ENCODE measurements around the gene KRTAP10-1.
"Not testable (repeated sequence)": the region's sequence is repeated elsewhere in the genome, so short reads cannot be mapped to it uniquely, and the experiment has no call there.

Gene KRTAP10-1

GRCh38 chr21:44569861-44570517 is 30.0 kb upstream of the KRTAP10-1 start:
- no peak for DNase-seq (ENCODE audit: low spot score)

DNA sequence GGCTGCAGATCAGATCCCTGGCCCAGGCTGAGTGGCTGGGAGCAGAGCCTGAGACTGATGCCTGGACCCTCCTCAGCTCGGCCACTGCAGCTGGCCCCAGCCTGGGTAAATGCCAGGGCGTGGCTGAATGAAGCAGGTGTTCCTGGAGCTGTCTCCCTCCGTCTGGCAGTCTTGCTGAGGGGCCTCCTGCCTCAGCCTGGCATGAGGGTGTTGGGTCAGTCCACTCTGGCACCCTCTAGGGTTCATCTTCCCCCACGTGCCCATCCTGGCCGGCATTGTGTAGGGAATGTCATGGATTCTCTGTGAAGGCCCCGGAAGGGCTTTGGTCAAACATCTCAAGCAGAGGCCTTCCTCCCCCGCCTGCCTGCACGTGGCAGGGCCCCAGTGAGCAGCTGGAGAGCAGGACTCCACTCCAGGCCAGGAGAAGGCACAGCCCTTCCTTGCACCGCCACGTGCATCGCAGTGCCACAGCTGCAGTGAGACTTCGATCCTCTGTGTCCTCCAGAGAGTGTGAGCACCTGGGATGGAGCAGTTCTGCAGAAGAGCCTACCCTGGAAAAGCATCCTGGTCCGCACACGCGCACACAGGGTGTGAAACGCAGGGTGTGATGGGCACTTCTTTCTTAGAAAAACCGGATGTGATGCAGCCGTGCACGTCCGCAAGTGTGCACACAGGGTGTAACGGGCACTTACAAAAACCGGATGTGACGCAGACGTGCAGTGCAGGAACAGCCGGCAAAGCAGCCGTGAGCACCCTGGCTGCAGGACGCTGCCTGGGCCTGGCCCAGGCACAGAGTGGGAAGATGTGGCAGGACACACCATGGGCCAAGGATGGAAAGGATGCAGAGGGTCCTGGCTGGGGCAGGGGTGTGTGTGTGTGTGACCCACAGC is 28.9 kb upstream of the KRTAP10-1 start:
- DNase-seq (ENCODE audit: low spot score) = no peak

DNA sequence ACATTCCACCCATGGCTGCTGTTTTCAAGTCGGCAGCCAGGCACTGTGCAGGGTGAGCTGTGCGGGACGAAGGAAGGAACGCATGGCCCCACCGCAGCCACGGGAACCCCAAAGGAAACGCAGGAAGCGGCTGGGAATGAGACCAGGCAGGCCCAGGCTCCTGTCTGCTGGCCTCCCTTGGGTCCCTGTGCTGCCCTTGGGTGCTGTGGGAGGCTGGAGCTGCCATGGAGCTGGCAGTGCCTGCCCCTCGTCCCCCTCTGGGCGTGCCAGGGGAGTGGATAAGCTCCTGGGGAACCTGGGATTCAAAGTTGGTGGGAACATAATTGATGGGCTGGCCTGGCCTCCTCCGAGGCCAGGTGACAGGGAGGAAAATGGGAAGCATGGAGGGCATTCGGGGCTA is 28.3 kb upstream of the KRTAP10-1 start:
- no peak for DNase-seq (ENCODE audit: low spot score)

DNA sequence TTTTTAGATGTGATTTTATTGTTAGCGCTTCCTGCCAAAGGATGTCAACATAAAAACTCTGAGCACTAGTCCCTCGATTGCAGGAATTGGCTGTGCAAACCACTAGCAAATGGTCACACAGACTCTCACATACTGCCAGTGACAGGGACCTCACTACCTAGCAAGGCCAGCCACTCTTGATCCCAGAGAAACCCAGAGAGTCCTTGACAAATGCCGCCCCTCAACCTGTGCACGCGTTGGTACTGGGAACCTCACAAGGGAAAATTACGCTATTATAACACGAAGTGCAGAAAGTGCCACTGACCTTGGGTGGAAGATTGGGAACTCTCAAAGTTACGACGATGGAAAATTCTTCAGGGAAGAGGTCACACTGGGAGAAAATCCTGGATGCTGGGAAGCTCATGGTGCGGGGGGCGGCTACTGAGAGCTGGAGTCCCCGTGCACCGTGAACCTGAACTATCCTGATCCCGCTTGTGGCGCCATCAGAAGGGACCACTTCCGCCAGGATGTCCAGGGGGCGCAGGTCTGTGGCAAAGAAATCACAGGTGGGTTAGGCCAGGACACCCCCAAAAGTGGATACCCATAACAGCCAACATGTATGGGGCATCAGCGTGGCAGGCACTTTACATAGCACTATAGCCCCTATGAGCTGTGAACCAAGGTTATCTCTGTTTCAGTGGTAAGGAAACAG is 27.6 kb upstream of the KRTAP10-1 start:
- no peak for DNase-seq (ENCODE audit: low spot score)

GRCh38 chr21:44566403-44566802 is 26.4 kb upstream of the KRTAP10-1 start:
- DNase-seq (ENCODE audit: low spot score) = no peak

- DNase-seq (ENCODE audit: low spot score) = no peak
Observed at GRCh38 chr21:44564886-44565598, 25.0 kb upstream of the KRTAP10-1 start.

GRCh38 chr21:44564099-44564498 is 24.1 kb upstream of the KRTAP10-1 start:
- no peak for DNase-seq (ENCODE audit: low spot score)

DNA sequence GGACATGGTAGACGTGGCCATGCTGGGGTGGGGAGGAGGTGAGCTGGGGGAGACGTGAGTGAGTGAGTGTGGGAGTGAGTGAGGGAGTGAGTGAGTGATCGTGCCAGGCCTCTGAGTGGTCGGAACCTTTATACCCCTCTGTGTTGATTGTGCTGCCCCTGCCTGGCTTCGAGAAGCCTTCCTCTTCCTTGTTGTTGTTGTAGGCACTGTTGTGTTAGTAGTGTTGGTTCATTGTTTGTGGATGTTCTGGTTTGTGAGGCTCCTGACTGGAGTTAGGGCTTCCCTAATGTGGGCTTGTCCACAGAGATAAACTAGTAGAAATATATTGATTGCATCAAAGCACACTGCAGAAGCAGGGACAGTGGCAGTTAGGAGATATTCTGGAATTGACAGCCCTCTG is 18.7 kb upstream of the KRTAP10-1 start, which contains the start of gene KRTAP10-3:
TSS of gene KRTAP10-3 (minus strand) at position 101 of the 400 bp plus-strand sequence. CDS start at position 21, 80 bp downstream.
- DNase-seq (ENCODE audit: low spot score) = no peak

GRCh38 chr21:44558329-44558675 is 18.3 kb upstream of the KRTAP10-1 start:
- DNase-seq (ENCODE audit: low spot score) = not testable (repeated sequence)

DNA sequence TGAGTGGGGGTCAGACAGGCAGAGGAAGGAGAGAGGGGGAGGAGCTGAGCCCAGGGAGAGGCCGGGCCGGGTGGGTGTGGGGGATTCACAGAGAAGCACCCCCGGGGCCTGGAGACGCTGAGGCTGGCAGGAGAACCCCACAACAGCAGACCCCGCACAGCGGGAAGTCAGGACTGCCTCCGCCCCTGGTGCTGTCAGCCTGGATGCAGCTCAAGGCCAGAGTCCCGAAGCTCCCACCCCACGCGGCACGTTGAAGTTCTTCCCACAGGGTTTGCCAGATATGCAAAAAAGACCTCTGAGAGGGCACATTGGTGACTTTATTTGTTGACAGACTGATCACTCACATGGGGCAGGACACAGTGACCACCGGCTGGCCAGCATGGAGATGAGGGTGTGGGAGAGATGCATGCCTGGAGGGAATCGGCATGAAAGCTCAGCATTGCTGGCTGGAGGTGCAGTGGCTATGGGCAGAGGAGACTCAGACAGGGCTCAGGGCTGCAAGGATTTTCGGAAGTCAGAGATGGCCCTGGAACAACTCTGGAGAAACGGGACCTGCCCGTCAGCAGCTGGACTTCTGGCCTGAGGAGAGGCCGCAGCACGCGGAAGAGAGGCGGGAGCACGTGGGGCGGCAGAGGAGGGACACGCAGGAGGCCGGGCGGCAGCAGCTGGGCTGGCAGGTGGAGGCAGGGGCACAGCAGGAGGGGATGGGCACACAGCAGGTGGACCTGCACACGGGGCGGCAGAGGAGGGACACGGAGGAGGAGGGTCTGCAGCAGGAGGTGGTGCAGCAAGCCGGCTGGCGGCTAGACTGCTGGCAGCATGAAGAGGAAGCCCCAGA is 17.7 kb upstream of the KRTAP10-1 start:
- DNase-seq (ENCODE audit: low spot score) = no peak

- DNase-seq (ENCODE audit: low spot score) = no peak
Observed at GRCh38 chr21:44556879-44557278, 16.9 kb upstream of the KRTAP10-1 start.

GRCh38 chr21:44555200-44555875 is 15.3 kb upstream of the KRTAP10-1 start:
- DNase-seq (ENCODE audit: low spot score) = no peak

GRCh38 chr21:44552681-44553080 is 12.7 kb upstream of the KRTAP10-1 start:
- DNase-seq (ENCODE audit: low spot score) = no peak

DNA sequence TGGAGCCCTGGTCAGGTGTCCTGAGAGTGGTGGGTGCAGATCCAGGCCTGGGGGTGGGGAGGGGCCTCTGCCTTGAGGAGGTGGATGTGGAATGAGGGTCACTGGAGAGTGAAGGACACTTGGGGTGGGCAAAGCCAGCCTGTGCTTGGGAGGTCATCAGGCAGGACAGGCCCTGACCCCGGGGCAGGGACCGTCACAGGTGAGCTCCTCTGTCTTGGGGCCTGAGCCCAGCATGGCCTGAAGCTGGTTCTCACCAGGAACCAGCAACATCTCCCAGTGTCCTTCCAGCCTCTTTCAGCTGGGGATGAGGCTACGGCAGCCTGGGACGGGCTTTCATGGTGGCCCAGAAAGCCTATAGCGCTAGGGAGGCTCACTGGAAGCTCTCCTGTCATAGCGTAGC is 12.1 kb upstream of the KRTAP10-1 start:
- no peak for DNase-seq (ENCODE audit: low spot score)

GRCh38 chr21:44551340-44551961 is 11.5 kb upstream of the KRTAP10-1 start, which contains the start of gene KRTAP10-2:
KRTAP10-2 (minus strand) TSS chr21:44551505; CDS start chr21:44551458, 47 bp downstream.
- no peak for DNase-seq (ENCODE audit: low spot score)

DNA sequence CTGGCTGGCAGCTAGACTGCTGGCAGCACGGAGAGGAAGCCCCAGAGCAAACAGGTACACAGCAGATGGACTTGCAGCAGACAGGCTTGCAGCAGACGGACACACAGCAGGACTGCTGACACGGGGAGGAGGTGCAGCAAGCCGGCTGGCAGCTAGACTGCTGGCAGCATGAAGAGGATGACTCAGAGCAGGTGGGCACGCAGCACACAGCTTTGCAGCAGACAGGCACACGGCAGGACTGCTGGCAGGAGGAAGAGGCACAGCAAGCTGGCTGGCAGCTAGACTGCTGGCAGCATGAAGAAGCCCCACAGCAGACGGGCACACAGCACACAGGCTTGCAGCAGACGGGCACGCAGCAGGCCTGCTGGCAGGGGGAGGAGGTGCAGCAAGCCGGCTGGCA is 10.8 kb upstream of the KRTAP10-1 start:
- no peak for DNase-seq (ENCODE audit: low spot score)

GRCh38 chr21:44550285-44550684 is 10.3 kb upstream of the KRTAP10-1 start:
- DNase-seq (ENCODE audit: low spot score) = not testable (repeated sequence)

DNA sequence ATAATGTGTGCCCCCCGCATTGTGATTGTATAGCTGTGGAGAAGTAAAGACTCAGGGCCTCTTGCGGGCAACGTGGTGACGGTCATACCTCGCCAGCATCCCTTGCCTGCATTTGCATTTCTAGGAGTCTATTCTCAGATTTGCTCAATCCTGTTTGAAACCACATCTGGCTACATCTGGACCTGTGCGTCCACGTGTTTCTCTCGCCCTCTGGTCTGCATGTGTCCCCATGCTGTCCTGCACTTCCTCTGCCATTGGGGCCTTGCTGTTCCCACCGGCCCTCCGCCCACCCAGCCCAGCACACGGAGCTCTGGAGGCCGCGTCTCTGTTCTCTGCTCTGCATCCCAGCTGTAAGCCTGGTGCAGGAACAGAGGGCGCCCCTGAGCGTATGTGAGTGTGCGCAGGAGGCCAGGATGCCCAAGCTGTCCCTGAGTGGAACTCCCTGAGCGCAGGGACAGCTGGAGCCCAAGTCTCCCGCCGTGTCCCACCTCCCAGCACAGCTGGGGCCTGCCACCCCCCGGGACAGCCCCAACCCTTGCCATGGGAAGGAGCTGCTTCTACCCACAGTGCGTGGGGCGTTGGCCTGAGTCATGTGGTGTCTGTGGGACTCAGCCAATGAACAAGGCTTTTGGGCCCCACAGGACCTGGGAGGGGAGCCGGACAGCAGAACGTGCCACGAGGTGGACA is 9.7 kb upstream of the KRTAP10-1 start:
- no peak for DNase-seq (ENCODE audit: low spot score)

DNA sequence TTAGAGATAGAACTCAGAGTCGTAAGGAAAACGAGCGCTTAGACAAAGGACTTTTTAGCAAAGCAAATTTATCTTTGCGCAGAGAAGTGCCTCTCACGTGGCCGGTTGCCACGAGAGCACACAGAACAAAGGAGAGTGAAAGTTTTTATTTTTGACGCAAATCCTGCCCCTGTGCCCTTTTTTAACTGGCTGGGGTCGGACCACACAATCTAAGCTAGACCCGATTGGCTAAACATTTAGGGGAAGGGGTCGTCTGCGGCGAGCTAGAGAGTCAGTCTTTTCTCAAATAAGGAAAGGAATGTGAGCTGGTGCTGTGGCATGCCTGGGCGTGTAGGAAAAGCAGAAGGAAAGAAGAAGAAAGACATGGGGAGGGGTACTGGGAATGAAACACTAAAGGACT is 8.9 kb upstream of the KRTAP10-1 start:
- DNase-seq (ENCODE audit: low spot score) = no peak

Data from Ammon's horn (tissue), 1 donor.